ENCODE measurements around the gene TUT1. TPM values are rescaled to one million over a fixed set of nuclear protein-coding genes. Genes with fewer than 3 reads are reported as not detected.

Gene TUT1
- total RNA-seq, 1 experiment from 2014 or later: 40.0 TPM

DNA sequence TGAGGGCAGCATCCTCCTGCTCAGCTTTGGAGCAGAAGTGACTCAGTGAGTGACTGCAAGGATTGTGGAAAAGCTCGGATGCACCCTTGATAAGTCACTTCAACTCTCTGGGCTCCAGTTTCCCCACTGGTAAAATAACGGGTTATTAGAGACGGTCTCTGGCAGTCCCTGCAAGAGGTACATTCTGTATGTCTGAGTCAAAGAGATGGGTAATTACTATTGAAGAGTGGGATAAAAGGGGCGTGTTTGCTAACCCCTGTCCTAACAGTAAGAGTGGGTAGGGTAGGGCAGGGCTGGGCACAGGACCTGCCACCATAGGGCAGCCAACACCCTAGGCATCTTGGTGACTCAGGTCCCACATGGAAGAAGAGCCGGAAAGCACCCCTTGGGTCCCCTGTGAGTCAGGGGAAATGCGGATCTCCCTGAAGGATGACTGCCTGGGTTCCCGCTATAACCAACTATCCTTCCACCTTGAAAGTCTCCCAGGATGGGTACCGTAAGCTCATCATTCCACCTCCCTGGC is 37.4 kb downstream of the TUT1 start:
- POLR2A ChIA-PET: interaction anchor here (1.1 to 3.4 kb wide), 5 partner anchors 11 to 159 kb away, joined by 4 to 18 read pairs (median 9); partner anchors contain the start of genes C11orf98, CSKMT and TUT1
- peak overlapping the region; percentile 73 for H3K27ac Mint-ChIP-seq
- DNase-seq (ENCODE audit: low spot score) (no peak), ATAC-seq (no peak)
- H3K4me3 Mint-ChIP-seq: no peak overlapping the region; the same call in 1 of the 2 replicates
- no peak for TF ChIP-seq ESRRA (CRISPR knock-in tag; IDR thresholded peaks at IDR 0.05; ENCODE audit: borderline replicate concordance)
- 0 out of 2 replicates have a peak, but pooled peaks have one; percentile 9 for TF ChIP-seq EMX1 (CRISPR knock-in tag; IDR thresholded peaks at IDR 0.05)
- H3K4me1 Mint-ChIP-seq: peaks cover 61% of the 10 kb centered on the region
- H3K36me3 Mint-ChIP-seq: peaks cover 17% of the 10 kb centered on the region
- CTCF ChIA-PET: interaction anchor here (0.6 to 11.8 kb wide), 9 partner anchors 9 to 233 kb away, joined by 3 to 311 read pairs (median 8); partner anchors contain the start of genes AHNAK and EEF1G
- H3K27me3 Mint-ChIP-seq (ENCODE audit: low read depth): peaks cover 20% of the 10 kb centered on the region
- no peaks in the 10 kb centered on the region for H3K9me3 Mint-ChIP-seq

DNA sequence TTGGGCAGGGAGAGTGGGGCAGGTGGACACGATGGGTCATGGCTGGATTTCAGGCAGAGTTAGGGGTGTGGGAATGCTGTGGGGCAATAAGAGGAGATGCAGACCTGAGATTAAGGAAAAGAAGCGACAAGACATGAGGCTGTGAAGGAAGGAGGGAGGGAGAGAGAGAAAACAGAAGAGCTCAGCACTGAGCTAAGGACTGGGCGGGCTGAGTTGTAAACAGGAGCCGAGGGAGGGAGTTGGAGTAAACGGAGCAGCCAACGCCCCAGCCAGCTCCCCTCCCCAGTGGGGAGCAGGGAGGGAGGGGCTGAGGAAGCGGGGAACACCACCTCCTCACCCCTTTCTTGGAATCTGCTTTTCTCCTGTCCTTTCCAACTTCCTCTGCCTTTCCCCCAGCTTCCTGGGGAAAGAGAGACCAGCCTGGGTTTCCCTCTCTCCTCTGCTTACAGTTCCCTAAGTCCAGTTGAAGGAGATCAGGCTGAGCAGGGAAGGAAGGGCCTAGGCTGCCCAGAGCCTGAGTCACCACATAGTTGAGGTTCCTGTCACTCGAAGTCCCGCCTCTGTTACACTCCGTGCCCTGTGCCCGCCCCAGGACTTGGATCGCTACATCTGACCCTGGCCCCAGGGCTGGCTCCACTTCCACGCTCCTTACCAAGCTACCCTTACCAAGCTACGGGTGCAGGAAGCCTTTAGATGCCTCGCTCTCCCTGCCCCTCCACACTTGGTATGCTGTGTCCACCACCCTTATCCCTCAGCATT is 38.1 kb downstream of the TUT1 start:
- ATAC-seq (peak; percentile 64), DNase-seq (ENCODE audit: low spot score) (peak; percentile 78)
- TF ChIP-seq ETV6 (CRISPR knock-in tag; IDR thresholded peaks at IDR 0.05) (peak; percentile 17; the same call in 1 of the 2 replicates), ZNF317 (CRISPR knock-in tag; IDR thresholded peaks at IDR 0.05; ENCODE audit: borderline replicate concordance, low read depth) (no peak), FOXK1 (CRISPR knock-in tag; IDR thresholded peaks at IDR 0.05) (peak; percentile 88), FOXP1 (CRISPR knock-in tag; IDR thresholded peaks at IDR 0.05; ENCODE audit: borderline replicate concordance) (peak; percentile 84), SP1 (CRISPR knock-in tag; conservative IDR thresholded peaks at IDR 0.05) (peak; percentile 58; the same call in 1 of the 2 replicates), EMX1 (CRISPR knock-in tag; IDR thresholded peaks at IDR 0.05) (peak; percentile 17; the same call in 1 of the 2 replicates), TCF7 (CRISPR knock-in tag; IDR thresholded peaks at IDR 0.05; ENCODE audit: low read depth) (no peak)
- TF ChIP-seq, protein P1, sequence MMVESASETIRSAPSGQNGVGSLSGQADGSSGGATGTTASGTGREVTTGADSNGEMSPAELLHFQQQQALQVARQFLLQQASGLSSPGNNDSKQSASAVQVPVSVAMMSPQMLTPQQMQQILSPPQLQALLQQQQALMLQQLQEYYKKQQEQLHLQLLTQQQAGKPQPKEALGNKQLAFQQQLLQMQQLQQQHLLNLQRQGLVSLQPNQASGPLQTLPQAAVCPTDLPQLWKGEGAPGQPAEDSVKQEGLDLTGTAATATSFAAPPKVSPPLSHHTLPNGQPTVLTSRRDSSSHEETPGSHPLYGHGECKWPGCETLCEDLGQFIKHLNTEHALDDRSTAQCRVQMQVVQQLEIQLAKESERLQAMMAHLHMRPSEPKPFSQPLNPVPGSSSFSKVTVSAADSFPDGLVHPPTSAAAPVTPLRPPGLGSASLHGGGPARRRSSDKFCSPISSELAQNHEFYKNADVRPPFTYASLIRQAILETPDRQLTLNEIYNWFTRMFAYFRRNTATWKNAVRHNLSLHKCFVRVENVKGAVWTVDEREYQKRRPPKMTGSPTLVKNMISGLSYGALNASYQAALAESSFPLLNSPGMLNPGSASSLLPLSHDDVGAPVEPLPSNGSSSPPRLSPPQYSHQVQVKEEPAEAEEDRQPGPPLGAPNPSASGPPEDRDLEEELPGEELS (CRISPR knock-in tag; IDR thresholded peaks at IDR 0.05): peak; percentile 80
- TF ChIP-seq, protein P2, sequence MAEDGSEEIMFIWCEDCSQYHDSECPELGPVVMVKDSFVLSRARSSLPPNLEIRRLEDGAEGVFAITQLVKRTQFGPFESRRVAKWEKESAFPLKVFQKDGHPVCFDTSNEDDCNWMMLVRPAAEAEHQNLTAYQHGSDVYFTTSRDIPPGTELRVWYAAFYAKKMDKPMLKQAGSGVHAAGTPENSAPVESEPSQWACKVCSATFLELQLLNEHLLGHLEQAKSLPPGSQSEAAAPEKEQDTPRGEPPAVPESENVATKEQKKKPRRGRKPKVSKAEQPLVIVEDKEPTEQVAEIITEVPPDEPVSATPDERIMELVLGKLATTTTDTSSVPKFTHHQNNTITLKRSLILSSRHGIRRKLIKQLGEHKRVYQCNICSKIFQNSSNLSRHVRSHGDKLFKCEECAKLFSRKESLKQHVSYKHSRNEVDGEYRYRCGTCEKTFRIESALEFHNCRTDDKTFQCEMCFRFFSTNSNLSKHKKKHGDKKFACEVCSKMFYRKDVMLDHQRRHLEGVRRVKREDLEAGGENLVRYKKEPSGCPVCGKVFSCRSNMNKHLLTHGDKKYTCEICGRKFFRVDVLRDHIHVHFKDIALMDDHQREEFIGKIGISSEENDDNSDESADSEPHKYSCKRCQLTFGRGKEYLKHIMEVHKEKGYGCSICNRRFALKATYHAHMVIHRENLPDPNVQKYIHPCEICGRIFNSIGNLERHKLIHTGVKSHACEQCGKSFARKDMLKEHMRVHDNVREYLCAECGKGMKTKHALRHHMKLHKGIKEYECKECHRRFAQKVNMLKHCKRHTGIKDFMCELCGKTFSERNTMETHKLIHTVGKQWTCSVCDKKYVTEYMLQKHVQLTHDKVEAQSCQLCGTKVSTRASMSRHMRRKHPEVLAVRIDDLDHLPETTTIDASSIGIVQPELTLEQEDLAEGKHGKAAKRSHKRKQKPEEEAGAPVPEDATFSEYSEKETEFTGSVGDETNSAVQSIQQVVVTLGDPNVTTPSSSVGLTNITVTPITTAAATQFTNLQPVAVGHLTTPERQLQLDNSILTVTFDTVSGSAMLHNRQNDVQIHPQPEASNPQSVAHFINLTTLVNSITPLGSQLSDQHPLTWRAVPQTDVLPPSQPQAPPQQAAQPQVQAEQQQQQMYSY (CRISPR knock-in tag; IDR thresholded peaks at IDR 0.05): peak; percentile 72
- TF ChIP-seq, protein P3, sequence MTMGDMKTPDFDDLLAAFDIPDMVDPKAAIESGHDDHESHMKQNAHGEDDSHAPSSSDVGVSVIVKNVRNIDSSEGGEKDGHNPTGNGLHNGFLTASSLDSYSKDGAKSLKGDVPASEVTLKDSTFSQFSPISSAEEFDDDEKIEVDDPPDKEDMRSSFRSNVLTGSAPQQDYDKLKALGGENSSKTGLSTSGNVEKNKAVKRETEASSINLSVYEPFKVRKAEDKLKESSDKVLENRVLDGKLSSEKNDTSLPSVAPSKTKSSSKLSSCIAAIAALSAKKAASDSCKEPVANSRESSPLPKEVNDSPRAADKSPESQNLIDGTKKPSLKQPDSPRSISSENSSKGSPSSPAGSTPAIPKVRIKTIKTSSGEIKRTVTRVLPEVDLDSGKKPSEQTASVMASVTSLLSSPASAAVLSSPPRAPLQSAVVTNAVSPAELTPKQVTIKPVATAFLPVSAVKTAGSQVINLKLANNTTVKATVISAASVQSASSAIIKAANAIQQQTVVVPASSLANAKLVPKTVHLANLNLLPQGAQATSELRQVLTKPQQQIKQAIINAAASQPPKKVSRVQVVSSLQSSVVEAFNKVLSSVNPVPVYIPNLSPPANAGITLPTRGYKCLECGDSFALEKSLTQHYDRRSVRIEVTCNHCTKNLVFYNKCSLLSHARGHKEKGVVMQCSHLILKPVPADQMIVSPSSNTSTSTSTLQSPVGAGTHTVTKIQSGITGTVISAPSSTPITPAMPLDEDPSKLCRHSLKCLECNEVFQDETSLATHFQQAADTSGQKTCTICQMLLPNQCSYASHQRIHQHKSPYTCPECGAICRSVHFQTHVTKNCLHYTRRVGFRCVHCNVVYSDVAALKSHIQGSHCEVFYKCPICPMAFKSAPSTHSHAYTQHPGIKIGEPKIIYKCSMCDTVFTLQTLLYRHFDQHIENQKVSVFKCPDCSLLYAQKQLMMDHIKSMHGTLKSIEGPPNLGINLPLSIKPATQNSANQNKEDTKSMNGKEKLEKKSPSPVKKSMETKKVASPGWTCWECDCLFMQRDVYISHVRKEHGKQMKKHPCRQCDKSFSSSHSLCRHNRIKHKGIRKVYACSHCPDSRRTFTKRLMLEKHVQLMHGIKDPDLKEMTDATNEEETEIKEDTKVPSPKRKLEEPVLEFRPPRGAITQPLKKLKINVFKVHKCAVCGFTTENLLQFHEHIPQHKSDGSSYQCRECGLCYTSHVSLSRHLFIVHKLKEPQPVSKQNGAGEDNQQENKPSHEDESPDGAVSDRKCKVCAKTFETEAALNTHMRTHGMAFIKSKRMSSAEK (CRISPR knock-in tag; IDR thresholded peaks at IDR 0.05; ENCODE audit: borderline replicate concordance): no peak
- ChIA-PET CTCF (interaction anchor here (0.6 to 11.8 kb wide), 15 partner anchors 8 to 233 kb away, joined by 3 to 311 read pairs (median 5); partner anchors contain the start of genes AHNAK, EEF1G and MTA2), POLR2A (interaction anchor here (0.7 to 3.4 kb wide), 8 partner anchors 8 to 158 kb away, joined by 3 to 18 read pairs (median 4); partner anchors contain the start of genes BSCL2, C11orf98, CSKMT and TUT1)
- H3K9me3 Mint-ChIP-seq: no peaks in the 10 kb centered on the region
- peak overlapping the region; percentile 92 for H3K27ac Mint-ChIP-seq
- peak overlapping the region; percentile 46 for H3K4me3 Mint-ChIP-seq
- H3K4me1 Mint-ChIP-seq: peaks cover 58% of the 10 kb centered on the region
- H3K36me3 Mint-ChIP-seq: peaks cover 11% of the 10 kb centered on the region
- peaks cover 26% of the 10 kb centered on the region for H3K27me3 Mint-ChIP-seq (ENCODE audit: low read depth)
